SK-N-DZ (cell line): ENCODE data around the gene ANGPTL4.
"Not testable (repeated sequence)": the region's sequence is repeated elsewhere in the genome, so short reads cannot be mapped to it uniquely, and the experiment has no call there.

Source experiments
- DNase-seq: peaks from one replicate; pipeline ENCODE4 v3.0.0-alpha.2; 2015; ENCODE audit warnings: low spot score

ANGPTL4 gene

GRCh38 chr19:8361921-8362793, 1.8 kb upstream of the ANGPTL4 start:
- no peak for DNase-seq

- no peak for DNase-seq
Observed at GRCh38 chr19:8366121-8366581, 2.2 kb downstream of the ANGPTL4 start.

- no peak for DNase-seq
Observed at GRCh38 chr19:8366961-8367326, 3.0 kb downstream of the ANGPTL4 start.

GRCh38 chr19:8367327-8368001, 3.5 kb downstream of the ANGPTL4 start:
- peak; percentile 81 for DNase-seq

GRCh38 chr19:8370176-8371010, 6.4 kb downstream of the ANGPTL4 start:
- no peak for DNase-seq

GRCh38 chr19:8371011-8371804, 7.3 kb downstream of the ANGPTL4 start:
- no peak for DNase-seq

GRCh38 chr19:8373867-8374813, 10.2 kb downstream of the ANGPTL4 start:
- DNase-seq, result no peak

- not testable (repeated sequence) for DNase-seq
Observed at GRCh38 chr19:8375766-8376165, 11.8 kb downstream of the ANGPTL4 start.

- DNase-seq, result not testable (repeated sequence)
Observed at GRCh38 chr19:8376373-8376974, 12.5 kb downstream of the ANGPTL4 start.

- DNase-seq, result no peak
Observed at GRCh38 chr19:8377598-8377997, 13.6 kb downstream of the ANGPTL4 start.

- not testable (repeated sequence) for DNase-seq
Observed at GRCh38 chr19:8379156-8379891, 15.4 kb downstream of the ANGPTL4 start.

- DNase-seq, result not testable (repeated sequence)
Observed at GRCh38 chr19:8384569-8384968, 20.6 kb downstream of the ANGPTL4 start.

GRCh38 chr19:8385103-8385502, 21.1 kb downstream of the ANGPTL4 start:
- DNase-seq, result not testable (repeated sequence)

- DNase-seq, result not testable (repeated sequence)
Observed at GRCh38 chr19:8385566-8385965, 21.6 kb downstream of the ANGPTL4 start.

GRCh38 chr19:8386419-8386818, 22.5 kb downstream of the ANGPTL4 start:
- DNase-seq, result not testable (repeated sequence)

- DNase-seq, result no peak
Observed at GRCh38 chr19:8386990-8387389, 23.0 kb downstream of the ANGPTL4 start.

GRCh38 chr19:8387688-8388611, 24.0 kb downstream of the ANGPTL4 start:
- no peak for DNase-seq

GRCh38 chr19:8388612-8388958, 24.6 kb downstream of the ANGPTL4 start:
- DNase-seq, result no peak
